Stimulated activated CD8-positive, alpha-beta memory T cell treated with anti-CD3 and anti-CD28 coated beads, Interleukin-2, amount 100 ng/mL, for 1 hour (primary cell): Measurements from ENCODE around the gene RAD18.

ENCODE experiments used
- DNase-seq, 2 donors: peaks; one replicate each; pipeline ENCODE4 v3.0.0-alpha.2; 2020; ENCODE audit warnings: low read depth in 2 of 2

Gene RAD18

DNA sequence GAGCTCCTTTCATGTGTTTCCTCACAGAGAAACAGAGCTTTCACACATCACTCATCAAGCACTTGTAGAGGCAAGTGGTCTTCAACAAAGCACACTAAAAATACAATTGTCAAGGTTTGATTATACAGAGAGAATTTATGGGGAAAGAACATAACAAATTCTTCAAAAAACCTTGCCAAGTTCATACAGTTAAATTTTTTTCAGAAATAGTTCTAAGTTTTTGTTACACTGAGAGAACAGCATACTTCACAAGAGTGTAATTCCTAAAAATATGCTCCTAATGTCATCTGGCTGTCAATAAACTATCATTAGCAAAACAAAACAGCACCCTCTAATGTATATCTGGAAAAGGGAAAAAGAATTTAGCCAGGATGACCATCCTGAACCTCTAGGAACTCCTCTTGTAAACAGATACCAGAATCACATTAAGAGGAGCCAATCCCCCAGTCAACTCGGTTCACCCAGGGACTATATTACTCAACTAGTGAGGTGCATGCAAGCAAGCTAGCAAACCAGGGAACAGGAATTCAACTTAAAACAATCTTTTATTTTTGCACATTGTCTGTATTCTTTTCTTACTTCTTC, 63.3 kb downstream of the RAD18 start:
- no peak for DNase-seq

DNA sequence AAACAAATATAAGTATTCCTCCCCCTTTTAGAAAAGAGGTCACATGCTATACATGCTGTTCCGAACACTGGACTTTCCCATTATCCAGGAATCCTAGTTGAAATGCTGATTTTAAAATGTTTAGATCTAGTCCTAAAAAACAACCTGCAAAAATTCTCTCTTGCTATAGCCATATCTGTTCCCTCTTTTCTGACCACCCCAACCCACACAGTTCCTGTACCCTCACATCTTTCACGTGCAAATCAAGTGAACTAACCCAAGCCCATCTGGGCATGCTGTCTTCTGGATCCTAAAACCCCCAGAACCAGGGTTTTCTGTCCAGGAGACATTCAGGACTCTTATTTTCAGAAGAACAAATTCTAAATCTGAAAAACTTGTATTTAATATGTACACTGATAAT, 67.4 kb downstream of the RAD18 start:
- DNase-seq: no peak

GRCh38 chr3:8893001-8893400, 70.3 kb downstream of the RAD18 start:
- DNase-seq: no peak

- no peak for DNase-seq
Measured at GRCh38 chr3:8891774-8892173, 71.5 kb downstream of the RAD18 start.

- DNase-seq: no peak
Measured at GRCh38 chr3:8891303-8891702, 72.0 kb downstream of the RAD18 start.

- no peak for DNase-seq
Measured at GRCh38 chr3:8888301-8888915, 74.9 kb downstream of the RAD18 start.

DNA sequence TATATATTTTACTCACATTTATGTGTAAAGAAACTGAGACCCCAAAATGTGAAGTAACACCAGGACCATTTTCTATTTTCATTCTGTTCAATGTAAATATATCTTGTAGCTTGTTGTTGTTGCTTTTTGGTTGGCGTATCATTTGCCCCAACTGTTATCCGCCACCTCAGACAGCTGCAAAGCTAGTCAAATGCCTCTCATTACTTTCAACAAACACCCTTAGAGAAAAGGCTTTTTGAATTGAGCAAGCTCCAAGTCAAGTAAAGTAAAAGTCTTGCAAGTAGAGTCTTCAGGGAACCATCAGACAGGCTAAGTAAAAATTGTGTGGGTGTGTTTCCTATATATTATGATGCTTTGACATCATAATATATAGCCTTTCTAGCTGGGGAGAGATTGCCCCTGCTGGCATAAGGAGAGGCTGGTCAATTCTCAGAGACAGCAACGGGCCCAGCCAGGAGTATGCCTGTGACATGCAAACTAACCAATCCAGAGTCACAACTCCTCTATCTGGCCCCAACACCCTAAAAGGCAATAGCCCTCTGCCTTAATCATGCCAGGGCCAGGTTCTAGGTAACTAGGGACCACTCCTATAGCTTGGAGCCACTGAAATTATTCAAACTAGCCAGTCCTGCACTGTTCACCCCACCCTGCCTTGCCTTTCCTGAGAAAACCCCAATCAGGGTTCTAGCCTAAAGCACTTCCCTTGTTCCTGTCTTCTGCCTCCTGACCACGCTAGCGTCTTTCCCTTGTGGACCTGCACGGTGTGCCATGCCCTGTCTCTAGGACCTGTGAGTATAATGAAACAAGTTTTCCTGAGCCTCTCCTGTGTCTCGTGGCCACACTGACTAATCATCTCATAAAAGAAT, 75.6 kb downstream of the RAD18 start:
- no peak for DNase-seq

GRCh38 chr3:8886546-8886945, 76.7 kb downstream of the RAD18 start:
- DNase-seq: no peak

- no peak for DNase-seq
Measured at GRCh38 chr3:8885536-8886316, 77.5 kb downstream of the RAD18 start.

GRCh38 chr3:8884630-8885290, 78.5 kb downstream of the RAD18 start:
- no peak for DNase-seq

- no peak for DNase-seq
Measured at GRCh38 chr3:8882642-8883041, 80.6 kb downstream of the RAD18 start.

DNA sequence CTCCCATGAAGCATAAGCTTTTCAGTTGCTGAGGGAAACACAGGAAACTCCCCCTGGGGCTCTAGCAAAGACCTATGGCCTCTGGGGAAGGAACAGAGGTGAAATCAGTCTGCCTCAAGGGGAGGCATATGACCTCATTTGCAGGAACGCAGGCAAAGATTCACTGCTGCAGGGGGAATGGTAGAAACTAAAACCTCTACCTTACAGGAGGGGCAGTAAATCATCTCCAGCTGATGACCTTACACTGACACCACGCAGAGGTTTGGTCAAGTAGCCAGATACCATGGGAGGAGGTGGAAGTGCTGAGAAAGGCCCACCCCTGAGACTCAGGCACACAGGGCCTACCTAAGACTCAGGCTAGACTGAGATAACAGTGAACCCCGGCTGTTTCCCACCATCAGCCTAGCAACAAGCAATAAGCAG, 81.1 kb downstream of the RAD18 start:
- DNase-seq: no peak

GRCh38 chr3:8879347-8879944, 83.8 kb downstream of the RAD18 start:
- no peak for DNase-seq

GRCh38 chr3:8875836-8876235, 87.4 kb downstream of the RAD18 start:
- no peak for DNase-seq

DNA sequence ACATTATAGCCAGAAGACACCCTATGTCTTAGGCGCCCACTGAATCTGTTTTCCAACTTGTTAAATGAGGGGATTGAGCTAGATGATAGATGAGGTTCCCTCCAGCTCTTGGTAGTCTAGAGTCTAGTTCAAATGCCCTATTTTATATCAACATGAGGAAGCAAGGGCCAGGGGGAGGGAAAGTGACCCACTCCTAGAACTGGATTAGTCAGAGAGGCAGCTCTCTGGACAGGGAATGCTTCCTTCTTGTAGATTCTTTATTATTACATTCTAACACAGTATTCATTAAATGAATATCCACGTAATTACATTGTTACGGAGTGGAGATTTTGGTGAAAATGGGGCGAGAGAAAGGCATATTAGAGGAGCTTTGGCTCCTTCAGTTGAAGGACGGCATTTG, 89.5 kb downstream of the RAD18 start:
- no peak for DNase-seq

DNA sequence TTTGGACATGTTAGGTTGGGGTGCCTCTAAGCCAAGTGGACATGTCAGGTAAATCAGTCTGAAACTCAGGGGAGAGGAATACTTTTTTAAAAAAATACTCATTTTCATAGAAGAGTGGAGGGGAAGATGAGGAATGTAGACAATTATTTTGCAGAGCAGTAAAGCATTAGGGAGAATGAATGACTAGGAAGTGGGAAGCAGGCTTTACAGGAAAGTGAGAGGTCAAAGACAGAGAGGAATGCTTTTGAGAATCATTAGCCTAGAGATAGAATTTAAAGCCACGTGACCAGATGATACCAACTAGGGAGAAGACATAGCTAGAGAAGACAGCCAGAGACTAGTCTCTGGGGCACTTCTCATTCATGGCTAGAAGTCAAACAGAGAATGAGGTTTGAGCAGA, 91.0 kb downstream of the RAD18 start:
- DNase-seq: no peak

DNA sequence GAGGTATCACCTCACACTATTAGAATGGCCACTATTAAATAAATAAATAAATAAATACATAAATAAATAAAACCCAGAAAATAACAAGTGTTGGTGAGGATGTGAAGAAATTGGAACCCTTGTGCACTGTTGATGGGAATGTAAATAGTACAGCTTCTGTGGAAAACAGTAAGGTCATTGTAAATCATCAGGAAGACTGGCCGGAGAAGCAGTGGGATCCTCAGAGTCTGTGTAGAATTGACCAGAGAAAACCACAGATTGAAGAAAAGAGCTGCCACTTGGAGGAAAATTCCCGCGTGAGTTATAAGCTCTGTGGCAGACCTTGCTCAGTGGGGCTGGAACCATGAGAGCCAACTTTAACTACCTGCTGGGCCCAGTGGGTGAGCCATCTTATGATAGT, 92.0 kb downstream of the RAD18 start:
- DNase-seq: no peak

- DNase-seq: no peak
Measured at GRCh38 chr3:8870134-8870533, 93.1 kb downstream of the RAD18 start.

- no peak for DNase-seq
Measured at GRCh38 chr3:8869613-8870012, 93.7 kb downstream of the RAD18 start.

DNA sequence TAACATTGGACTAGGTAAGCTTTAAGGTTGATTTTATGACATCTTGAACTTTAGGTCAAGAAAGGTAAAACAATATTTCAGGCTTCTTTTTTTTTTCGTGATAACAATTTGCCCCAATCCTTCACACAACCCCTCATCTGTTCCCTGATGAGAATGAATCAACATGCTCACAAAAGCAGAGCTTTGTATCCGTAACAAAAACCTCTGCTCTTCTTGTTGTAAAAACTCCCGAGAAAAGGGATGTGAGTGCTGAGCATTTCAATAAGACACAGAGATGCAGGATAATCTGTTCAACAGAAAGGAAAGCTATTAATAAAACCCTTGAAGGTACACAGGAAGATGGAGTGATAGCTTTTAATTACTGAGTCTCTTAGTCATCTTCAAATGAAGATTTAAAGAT, 94.3 kb downstream of the RAD18 start:
- no peak for DNase-seq

DNA sequence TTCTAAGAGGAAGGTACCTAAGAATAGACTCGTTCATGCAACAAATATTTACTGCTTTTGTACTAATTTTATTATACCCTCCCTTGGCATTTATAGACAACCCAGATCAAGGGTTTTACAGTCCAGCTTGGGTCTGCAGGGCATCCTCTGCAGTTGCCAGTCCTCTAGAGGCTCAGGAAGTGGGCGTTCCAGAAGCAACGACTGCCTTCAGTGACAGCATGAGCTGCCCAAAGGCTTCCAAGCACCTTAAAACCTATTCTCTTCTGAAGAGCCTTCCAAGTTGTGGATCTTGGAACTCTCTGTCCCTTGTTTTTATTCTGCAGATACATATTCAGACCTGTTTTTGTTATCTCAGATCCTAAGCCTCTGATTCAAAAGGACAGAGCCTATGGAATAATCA, 95.6 kb downstream of the RAD18 start:
- no peak for DNase-seq
